CD4-positive, CD25-positive, alpha-beta regulatory T cell (primary cell): ENCODE results near the gene MLLT3. TPM values are rescaled to one million over a fixed set of nuclear protein-coding genes. Genes with fewer than 3 reads are reported as not detected.

Source experiments
- ATAC-seq, 2 donors: fragments of 150-1000 bp; cut with Tn5 transposase; one replicate each; pipeline ENCODE4 v1.10.0; 2021; ENCODE audit warnings: low read depth in 2 of 2, moderate number of reproducible peaks in 2 of 2, moderate library complexity in 1 of 2
- DNase-seq, 3 donors: peaks; one replicate each; pipeline versions ENCODE4 v3.0.0 to v3.0.0-alpha.2; 2012 to 2022; ENCODE audit warnings: mixed read lengths in 1 of 3
- H3K27ac ChIP-seq: one replicate; pipeline ENCODE4 v1.7.0; 2013; ENCODE audit warnings: mild to moderate bottlenecking, low read length; ENCODE audit not compliant: insufficient read depth, poor library complexity, severe bottlenecking
- H3K27me3 ChIP-seq: one replicate; pipeline ENCODE4 v1.7.0; 2013; ENCODE audit warnings: low read length; ENCODE audit not compliant: control insufficient read depth, insufficient read depth
- H3K36me3 ChIP-seq: one replicate; pipeline ENCODE4 v1.7.0; 2013; ENCODE audit warnings: mild to moderate bottlenecking, low read length, moderate library complexity; ENCODE audit not compliant: control insufficient read depth, insufficient read depth
- H3K4me1 ChIP-seq: 2 replicates; pipeline ENCODE4 v1.7.0; 2013; ENCODE audit warnings: mild to moderate bottlenecking, low read length; ENCODE audit not compliant: insufficient read depth, control insufficient read depth, poor library complexity, severe bottlenecking
- H3K4me3 ChIP-seq: one replicate; pipeline ENCODE4 v1.7.0; 2013; ENCODE audit warnings: low read depth, mild to moderate bottlenecking, low read length, moderate library complexity
- H3K9me3 ChIP-seq, 2 experiments: 1 replicate in 1 of 2; 2 replicates in 1 of 2; pipeline ENCODE4 v1.7.0; 2013; ENCODE audit warnings: low read length in 2 of 2, mild to moderate bottlenecking in 1 of 2, moderate library complexity in 1 of 2; ENCODE audit not compliant: control insufficient read depth in 2 of 2
- H3K27ac Mint-ChIP-seq, 3 donors: one replicate each; pipeline ENCODE4 v1.8.0; 2020 to 2022; ENCODE audit warnings: mild to moderate bottlenecking in 3 of 3, mixed read lengths in 3 of 3, moderate library complexity in 2 of 3
- H3K27me3 Mint-ChIP-seq: one replicate; pipeline ENCODE4 v1.8.0; 2022; ENCODE audit warnings: mild to moderate bottlenecking, mixed read lengths
- H3K36me3 Mint-ChIP-seq: one replicate; pipeline ENCODE4 v1.8.0; 2020; ENCODE audit warnings: mixed read lengths
- H3K4me1 Mint-ChIP-seq, 4 donors: one replicate each; pipeline ENCODE4 v1.8.0; 2020 to 2022; ENCODE audit warnings: mixed read lengths in 4 of 4, mild to moderate bottlenecking in 1 of 4
- H3K4me3 Mint-ChIP-seq, 4 donors: one replicate each; pipeline ENCODE4 v1.8.0; 2020 to 2022; ENCODE audit warnings: mild to moderate bottlenecking in 4 of 4, mixed read lengths in 4 of 4, moderate library complexity in 3 of 4
- H3K9me3 Mint-ChIP-seq, 7 donors: one replicate each; pipeline ENCODE4 v1.8.0; 2020 to 2022; ENCODE audit warnings: mixed read lengths in 7 of 7, mild to moderate bottlenecking in 3 of 7, moderate library complexity in 2 of 7
- polyA plus RNA-seq, 4 donors: library from polyadenylated mRNA; unstranded; fragments of 300-500 nt; fragmentation: Illumina TruSeq; gene quantifications; one replicate each; pipeline ENCODE4 v1.2.3, GENCODE V29; 2021
- total RNA-seq: library from RNA; stranded (reverse); gene quantifications from one replicate; pipeline ENCODE4 v1.2.3, GENCODE V29; 2022

Gene MLLT3
- total and polyA plus RNA-seq, 5 donors from 2014 or later: 37.6 to 63.2 (median 51.1) TPM

DNA sequence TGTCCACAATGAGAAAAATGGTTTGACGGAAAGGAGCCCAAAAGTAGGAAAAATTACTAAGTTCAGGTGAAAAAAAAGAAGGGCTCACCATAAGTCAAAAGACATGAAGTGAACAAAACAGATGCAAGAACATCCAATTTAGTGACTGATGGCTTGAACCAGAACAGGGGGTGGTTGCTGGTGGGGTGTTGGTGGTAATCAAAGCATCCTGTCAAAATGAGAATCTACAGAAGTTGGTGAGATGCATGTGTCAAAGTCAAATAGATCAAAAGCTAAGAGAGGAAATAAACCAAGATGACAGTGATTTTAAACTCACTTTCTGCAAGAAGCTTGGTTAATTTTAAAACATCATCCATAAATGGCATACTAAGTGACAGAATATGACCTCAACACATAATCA lies 117.4 kb downstream of the MLLT3 start:
- Histone ChIP-seq H3K4me3 (no peak overlapping the region), H3K36me3 (no peaks in the 10 kb centered on the region), H3K4me1 (peaks cover 32% of the 10 kb centered on the region), H3K9me3 (no peaks in the 10 kb centered on the region), H3K27me3 (no peaks in the 10 kb centered on the region), H3K27ac (no peak overlapping the region)
- Mint-ChIP-seq H3K27me3 (no peaks in the 10 kb centered on the region), H3K4me1 (peaks cover 47 to 91% (median 72%) of the 10 kb centered on the region in 4 donors), H3K9me3 (peaks cover 0 to 8% (median 0%) of the 10 kb centered on the region in 7 donors), H3K27ac (peak overlapping the region; percentile 14 to 69 (median 55)), H3K4me3 (peak overlapping the region in 3 of 4 donors; percentile 32 to 60 (median 34)), H3K36me3 (peaks cover 1% of the 10 kb centered on the region)
- ATAC-seq (peak; percentile 78 to 86), DNase-seq (peak in 2 of 3 donors; percentile 61 to 82)

- Mint-ChIP-seq H3K9me3 (peaks cover 0 to 8% (median 0%) of the 10 kb centered on the region in 7 donors), H3K4me3 (peak overlapping the region in 1 of 4 donors; percentile 29), H3K27me3 (no peaks in the 10 kb centered on the region), H3K36me3 (peaks cover 11% of the 10 kb centered on the region), H3K27ac (peak overlapping the region in 1 of 3 donors; percentile 39), H3K4me1 (peaks cover 33 to 89% (median 64%) of the 10 kb centered on the region in 4 donors)
- no peak overlapping the region for H3K4me3 ChIP-seq
- no peaks in the 10 kb centered on the region for H3K36me3 ChIP-seq
- no peaks in the 10 kb centered on the region for H3K27me3 ChIP-seq
- H3K4me1 ChIP-seq: peaks cover 21% of the 10 kb centered on the region
- H3K27ac ChIP-seq: no peak overlapping the region
- no peak for DNase-seq
- no peak for ATAC-seq
- H3K9me3 ChIP-seq: no peaks in the 10 kb centered on the region
These were observed 122.2 kb downstream of the MLLT3 start for GRCh38 chr9:20500101-20500500.

DNA sequence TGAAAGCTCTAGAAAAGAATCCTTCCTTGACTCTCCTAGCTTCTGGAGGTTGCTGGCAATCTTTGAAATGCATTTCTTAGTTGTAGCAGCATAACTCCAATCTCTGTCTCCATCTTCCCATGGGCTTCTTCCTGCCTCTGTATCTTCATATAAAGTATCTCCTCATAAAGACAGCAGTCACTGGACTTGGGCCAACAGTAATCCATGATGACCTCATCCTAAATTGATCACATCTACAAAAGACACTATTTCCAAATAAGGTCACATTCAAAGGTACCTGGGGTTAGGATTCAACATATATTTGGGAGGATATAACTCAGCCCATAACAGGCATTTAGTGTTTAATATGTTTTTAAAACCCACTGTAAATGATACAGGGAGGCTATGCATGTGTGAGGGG lies 123.3 kb downstream of the MLLT3 start:
- peaks cover 0 to 8% (median 0%) of the 10 kb centered on the region in 7 donors for H3K9me3 Mint-ChIP-seq
- H3K27ac ChIP-seq: no peak overlapping the region
- peaks cover 31 to 85% (median 60%) of the 10 kb centered on the region in 4 donors for H3K4me1 Mint-ChIP-seq
- peaks cover 12% of the 10 kb centered on the region for H3K4me1 ChIP-seq
- DNase-seq: no peak
- no peak overlapping the region for H3K4me3 ChIP-seq
- peak overlapping the region in 1 of 4 donors; percentile 15 for H3K4me3 Mint-ChIP-seq
- ATAC-seq: no peak
- no peaks in the 10 kb centered on the region for H3K36me3 ChIP-seq
- peaks cover 11% of the 10 kb centered on the region for H3K36me3 Mint-ChIP-seq
- H3K27ac Mint-ChIP-seq: peak overlapping the region in 1 of 3 donors; percentile 18
- H3K27me3 ChIP-seq: no peaks in the 10 kb centered on the region
- no peaks in the 10 kb centered on the region for H3K27me3 Mint-ChIP-seq
- H3K9me3 ChIP-seq: no peaks in the 10 kb centered on the region

DNA sequence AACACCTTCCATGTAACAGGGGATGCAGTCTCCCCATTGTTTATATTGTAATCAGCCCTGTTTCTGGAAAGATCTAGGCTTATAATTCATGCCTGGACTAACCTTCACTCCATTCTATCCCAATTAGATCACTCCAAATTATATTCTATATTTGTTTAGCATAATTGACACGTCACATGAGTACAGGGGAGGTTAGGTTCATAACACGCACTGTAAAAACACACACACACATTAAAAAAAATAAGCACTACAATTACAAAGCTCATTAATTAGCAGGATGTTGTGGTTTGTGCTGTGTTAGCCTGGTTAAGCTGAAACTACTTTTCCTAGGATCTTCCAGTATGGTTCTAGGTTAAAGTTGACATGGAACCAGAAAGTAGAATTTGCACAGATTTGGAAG lies 126.0 kb downstream of the MLLT3 start:
- no peaks in the 10 kb centered on the region for H3K27me3 Mint-ChIP-seq
- H3K4me1 ChIP-seq: peaks cover 16% of the 10 kb centered on the region
- H3K4me1 Mint-ChIP-seq: peaks cover 21 to 85% (median 53%) of the 10 kb centered on the region in 4 donors
- DNase-seq (peak in 1 of 3 donors; percentile 39), ATAC-seq (peak in 1 of 2 donors; percentile 58)
- no peaks in the 10 kb centered on the region for H3K36me3 ChIP-seq
- no peak overlapping the region for H3K27ac Mint-ChIP-seq
- no peaks in the 10 kb centered on the region for H3K27me3 ChIP-seq
- H3K4me3 ChIP-seq: peak overlapping the region; percentile 0
- H3K4me3 Mint-ChIP-seq: peak overlapping the region in 2 of 4 donors; percentile 2 to 35
- H3K27ac ChIP-seq: no peak overlapping the region
- H3K9me3 ChIP-seq: no peaks in the 10 kb centered on the region
- no peaks in the 10 kb centered on the region for H3K9me3 Mint-ChIP-seq
- peaks cover 11% of the 10 kb centered on the region for H3K36me3 Mint-ChIP-seq

DNA sequence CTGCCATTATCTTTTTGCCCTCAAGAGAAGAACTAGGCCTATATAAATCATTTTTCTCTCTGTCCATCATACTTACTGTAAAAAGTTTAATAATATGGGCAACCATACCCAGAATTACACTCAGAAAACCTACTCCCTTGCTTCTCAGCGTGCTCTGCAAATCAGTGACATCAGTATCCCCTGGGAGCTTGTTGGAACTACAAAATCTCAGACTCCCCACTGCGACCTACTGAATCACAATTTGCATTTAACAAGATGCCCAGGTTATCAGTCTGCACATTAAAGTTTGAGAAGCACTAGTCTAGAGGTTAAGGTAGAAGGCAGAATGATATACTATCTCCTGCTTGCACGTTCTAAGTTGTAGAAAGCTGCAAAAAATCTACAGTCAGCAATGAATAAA lies 127.2 kb downstream of the MLLT3 start:
- Mint-ChIP-seq H3K27me3 (no peaks in the 10 kb centered on the region), H3K9me3 (no peaks in the 10 kb centered on the region), H3K27ac (no peak overlapping the region), H3K36me3 (peaks cover 14% of the 10 kb centered on the region), H3K4me3 (no peak overlapping the region), H3K4me1 (peaks cover 31 to 83% (median 48%) of the 10 kb centered on the region in 4 donors)
- no peak for ATAC-seq
- Histone ChIP-seq H3K36me3 (no peaks in the 10 kb centered on the region), H3K27me3 (no peaks in the 10 kb centered on the region), H3K9me3 (no peaks in the 10 kb centered on the region), H3K27ac (no peak overlapping the region), H3K4me1 (peaks cover 16% of the 10 kb centered on the region), H3K4me3 (no peak overlapping the region)
- DNase-seq: no peak

- Histone ChIP-seq H3K36me3 (no peaks in the 10 kb centered on the region), H3K4me1 (peaks cover 20% of the 10 kb centered on the region), H3K9me3 (no peaks in the 10 kb centered on the region), H3K27ac (no peak overlapping the region), H3K4me3 (no peak overlapping the region), H3K27me3 (no peaks in the 10 kb centered on the region)
- Mint-ChIP-seq H3K27ac (peak overlapping the region in 1 of 3 donors; percentile 11), H3K36me3 (peaks cover 15% of the 10 kb centered on the region), H3K27me3 (no peaks in the 10 kb centered on the region), H3K4me1 (peaks cover 39 to 83% (median 53%) of the 10 kb centered on the region in 4 donors), H3K4me3 (peak overlapping the region in 1 of 4 donors; percentile 1), H3K9me3 (no peaks in the 10 kb centered on the region)
- ATAC-seq (no peak), DNase-seq (no peak)
These were observed 128.3 kb downstream of the MLLT3 start for GRCh38 chr9:20494035-20494434.

GRCh38 chr9:20492772-20493171 lies 129.5 kb downstream of the MLLT3 start:
- peaks cover 8% of the 10 kb centered on the region for H3K36me3 Mint-ChIP-seq
- DNase-seq: no peak
- H3K4me1 Mint-ChIP-seq: peaks cover 44 to 83% (median 56%) of the 10 kb centered on the region in 4 donors
- no peak overlapping the region for H3K4me3 Mint-ChIP-seq
- H3K27ac ChIP-seq: no peak overlapping the region
- no peaks in the 10 kb centered on the region for H3K27me3 ChIP-seq
- no peak overlapping the region for H3K27ac Mint-ChIP-seq
- no peaks in the 10 kb centered on the region for H3K9me3 Mint-ChIP-seq
- no peaks in the 10 kb centered on the region for H3K36me3 ChIP-seq
- H3K4me3 ChIP-seq: no peak overlapping the region
- H3K9me3 ChIP-seq: no peaks in the 10 kb centered on the region
- H3K4me1 ChIP-seq: peaks cover 20% of the 10 kb centered on the region
- no peak for ATAC-seq
- no peaks in the 10 kb centered on the region for H3K27me3 Mint-ChIP-seq

GRCh38 chr9:20491612-20492011 lies 130.7 kb downstream of the MLLT3 start:
- Histone ChIP-seq H3K9me3 (no peaks in the 10 kb centered on the region), H3K4me3 (no peak overlapping the region), H3K36me3 (no peaks in the 10 kb centered on the region), H3K4me1 (peaks cover 26% of the 10 kb centered on the region), H3K27ac (no peak overlapping the region), H3K27me3 (no peaks in the 10 kb centered on the region)
- no peak overlapping the region for H3K4me3 Mint-ChIP-seq
- H3K9me3 Mint-ChIP-seq: no peaks in the 10 kb centered on the region
- no peak for DNase-seq
- H3K36me3 Mint-ChIP-seq: peaks cover 8% of the 10 kb centered on the region
- no peak for ATAC-seq
- peaks cover 43 to 83% (median 47%) of the 10 kb centered on the region in 4 donors for H3K4me1 Mint-ChIP-seq
- no peaks in the 10 kb centered on the region for H3K27me3 Mint-ChIP-seq
- H3K27ac Mint-ChIP-seq: no peak overlapping the region
